ENCODE data around the gene KLHDC8A. TPM values are rescaled to one million over a fixed set of nuclear protein-coding genes. Genes with fewer than 3 reads are reported as not detected.
A peak's percentile ranks its signal among the peaks of the same experiment; 100 is the strongest.

Gene KLHDC8A
- total and polyA plus RNA-seq, 9 of the 15 experiments (the other 6 are each of a cell fraction or from before 2014, with no cell fraction given) = 0.01 to 0.54 (median 0.04) TPM; not detected in 6

DNA sequence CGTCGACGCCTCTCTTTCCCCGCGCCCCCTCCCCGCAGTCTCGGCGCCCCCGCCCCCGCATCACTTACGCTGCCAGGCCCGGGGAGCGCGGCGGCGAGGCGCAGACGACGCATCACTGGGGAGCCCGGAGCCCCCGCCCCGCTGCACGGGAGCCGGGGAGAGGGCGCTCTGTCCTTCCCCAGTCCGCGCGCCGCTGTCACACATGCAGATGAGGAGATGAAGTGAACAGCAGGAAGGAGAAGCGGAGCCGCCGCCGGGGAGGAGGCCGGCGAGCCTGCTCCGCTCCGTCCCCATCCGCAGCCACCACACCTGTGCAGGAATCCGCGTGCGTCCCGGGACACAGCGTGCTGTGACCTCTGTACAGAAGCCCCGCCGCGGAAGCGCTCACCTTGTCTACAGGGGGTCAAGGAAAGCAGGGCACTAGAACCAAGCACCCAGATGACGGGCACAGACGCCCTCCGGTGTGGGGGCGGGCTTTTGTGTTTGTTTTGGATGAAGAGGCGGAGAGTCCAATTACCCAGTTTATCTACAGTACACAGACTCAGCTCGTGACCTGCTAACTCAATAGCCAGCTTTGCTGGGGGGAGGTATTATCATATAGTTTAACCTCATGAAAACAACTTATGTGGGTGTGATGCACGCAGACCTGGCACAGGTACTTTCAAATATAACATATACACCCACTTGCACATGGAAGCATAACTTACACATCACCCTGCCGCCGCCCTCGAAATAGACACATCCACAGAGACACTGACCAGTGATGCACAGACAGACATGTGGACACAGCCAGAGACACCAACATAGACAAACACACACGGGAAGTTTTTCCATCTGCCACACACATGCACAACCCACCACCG, 12.4 kb downstream of the KLHDC8A start (continued):
- TF ChIP-seq CREB1 (IDR thresholded peaks at IDR 0.05) (no peak), CREB1 (CRISPR knock-in tag; IDR thresholded peaks at IDR 0.05) (peak; percentile 14; the same call in 1 of the 2 replicates), ZEB2 (IDR thresholded peaks at IDR 0.05) (peak; percentile 44; the same call in 1 of the 2 replicates), DPF2 (IDR thresholded peaks at IDR 0.05) (0 out of 2 replicates have a peak, but pooled peaks have one; percentile 19), LCOR (CRISPR knock-in tag; IDR thresholded peaks at IDR 0.05) (0 out of 2 replicates have a peak, but pooled peaks have one; percentile 39), EP300 (IDR thresholded peaks at IDR 0.05; ENCODE audit: low read length) (peak; percentile 67), ZNF785 (CRISPR knock-in tag; IDR thresholded peaks at IDR 0.05) (no peak), ZNF282 (CRISPR knock-in tag; IDR thresholded peaks at IDR 0.05) (0 out of 2 replicates have a peak, but pooled peaks have one; percentile 28), ARID1B (IDR thresholded peaks at IDR 0.05) (peak; percentile 79), HDGF (IDR thresholded peaks at IDR 0.05) (no peak), CXXC5 (CRISPR knock-in tag; IDR thresholded peaks at IDR 0.05) (peak; percentile 77), ZNF696 (CRISPR knock-in tag; conservative IDR thresholded peaks at IDR 0.05) (no peak), BHLHE40 (IDR thresholded peaks at IDR 0.05; ENCODE audit: low read length) (peak; percentile 89), RCOR1 (IDR thresholded peaks at IDR 0.05; ENCODE audit: borderline replicate concordance in 1 of 2, low read depth in 2 of 2, low read length in 2 of 2) (0 out of 4 replicates have a peak, but pooled peaks of 1 of the 2 experiments have one; percentile 7), TOE1 (IDR thresholded peaks at IDR 0.05; ENCODE audit: borderline replicate concordance) (0 out of 2 replicates have a peak, but pooled peaks have one; percentile 60), TOE1 (CRISPR knock-in tag; IDR thresholded peaks at IDR 0.05; ENCODE audit: borderline replicate concordance, low read depth) (no peak), ZBTB1 (CRISPR knock-in tag; IDR thresholded peaks at IDR 0.05; ENCODE audit: borderline replicate concordance, low read depth) (no peak), TCF3 (CRISPR knock-in tag; IDR thresholded peaks at IDR 0.05) (peak; percentile 86), TEAD4 (IDR thresholded peaks at IDR 0.05; ENCODE audit: low read length) (peak; percentile 72), TEAD4 (CRISPR knock-in tag; IDR thresholded peaks at IDR 0.05; ENCODE audit: borderline replicate concordance) (no peak)
- TF ChIP-seq, protein P1, sequence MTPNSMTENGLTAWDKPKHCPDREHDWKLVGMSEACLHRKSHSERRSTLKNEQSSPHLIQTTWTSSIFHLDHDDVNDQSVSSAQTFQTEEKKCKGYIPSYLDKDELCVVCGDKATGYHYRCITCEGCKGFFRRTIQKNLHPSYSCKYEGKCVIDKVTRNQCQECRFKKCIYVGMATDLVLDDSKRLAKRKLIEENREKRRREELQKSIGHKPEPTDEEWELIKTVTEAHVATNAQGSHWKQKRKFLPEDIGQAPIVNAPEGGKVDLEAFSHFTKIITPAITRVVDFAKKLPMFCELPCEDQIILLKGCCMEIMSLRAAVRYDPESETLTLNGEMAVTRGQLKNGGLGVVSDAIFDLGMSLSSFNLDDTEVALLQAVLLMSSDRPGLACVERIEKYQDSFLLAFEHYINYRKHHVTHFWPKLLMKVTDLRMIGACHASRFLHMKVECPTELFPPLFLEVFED (CRISPR knock-in tag; conservative IDR thresholded peaks at IDR 0.05) = no peak
- TF ChIP-seq, protein P2, sequence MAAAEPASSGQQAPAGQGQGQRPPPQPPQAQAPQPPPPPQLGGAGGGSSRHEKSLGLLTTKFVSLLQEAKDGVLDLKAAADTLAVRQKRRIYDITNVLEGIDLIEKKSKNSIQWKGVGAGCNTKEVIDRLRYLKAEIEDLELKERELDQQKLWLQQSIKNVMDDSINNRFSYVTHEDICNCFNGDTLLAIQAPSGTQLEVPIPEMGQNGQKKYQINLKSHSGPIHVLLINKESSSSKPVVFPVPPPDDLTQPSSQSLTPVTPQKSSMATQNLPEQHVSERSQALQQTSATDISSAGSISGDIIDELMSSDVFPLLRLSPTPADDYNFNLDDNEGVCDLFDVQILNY (CRISPR knock-in tag; IDR thresholded peaks at IDR 0.05) = 0 out of 2 replicates have a peak, but pooled peaks have one; percentile 58
- TF ChIP-seq, protein P3, sequence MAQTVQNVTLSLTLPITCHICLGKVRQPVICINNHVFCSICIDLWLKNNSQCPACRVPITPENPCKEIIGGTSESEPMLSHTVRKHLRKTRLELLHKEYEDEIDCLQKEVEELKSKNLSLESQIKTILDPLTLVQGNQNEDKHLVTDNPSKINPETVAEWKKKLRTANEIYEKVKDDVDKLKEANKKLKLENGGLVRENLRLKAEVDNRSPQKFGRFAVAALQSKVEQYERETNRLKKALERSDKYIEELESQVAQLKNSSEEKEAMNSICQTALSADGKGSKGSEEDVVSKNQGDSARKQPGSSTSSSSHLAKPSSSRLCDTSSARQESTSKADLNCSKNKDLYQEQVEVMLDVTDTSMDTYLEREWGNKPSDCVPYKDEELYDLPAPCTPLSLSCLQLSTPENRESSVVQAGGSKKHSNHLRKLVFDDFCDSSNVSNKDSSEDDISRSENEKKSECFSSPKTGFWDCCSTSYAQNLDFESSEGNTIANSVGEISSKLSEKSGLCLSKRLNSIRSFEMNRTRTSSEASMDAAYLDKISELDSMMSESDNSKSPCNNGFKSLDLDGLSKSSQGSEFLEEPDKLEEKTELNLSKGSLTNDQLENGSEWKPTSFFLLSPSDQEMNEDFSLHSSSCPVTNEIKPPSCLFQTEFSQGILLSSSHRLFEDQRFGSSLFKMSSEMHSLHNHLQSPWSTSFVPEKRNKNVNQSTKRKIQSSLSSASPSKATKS (CRISPR knock-in tag; IDR thresholded peaks at IDR 0.05) = no peak
- TF ChIP-seq, protein P4, sequence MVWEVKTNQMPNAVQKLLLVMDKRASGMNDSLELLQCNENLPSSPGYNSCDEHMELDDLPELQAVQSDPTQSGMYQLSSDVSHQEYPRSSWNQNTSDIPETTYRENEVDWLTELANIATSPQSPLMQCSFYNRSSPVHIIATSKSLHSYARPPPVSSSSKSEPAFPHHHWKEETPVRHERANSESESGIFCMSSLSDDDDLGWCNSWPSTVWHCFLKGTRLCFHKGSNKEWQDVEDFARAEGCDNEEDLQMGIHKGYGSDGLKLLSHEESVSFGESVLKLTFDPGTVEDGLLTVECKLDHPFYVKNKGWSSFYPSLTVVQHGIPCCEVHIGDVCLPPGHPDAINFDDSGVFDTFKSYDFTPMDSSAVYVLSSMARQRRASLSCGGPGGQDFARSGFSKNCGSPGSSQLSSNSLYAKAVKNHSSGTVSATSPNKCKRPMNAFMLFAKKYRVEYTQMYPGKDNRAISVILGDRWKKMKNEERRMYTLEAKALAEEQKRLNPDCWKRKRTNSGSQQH (CRISPR knock-in tag; IDR thresholded peaks at IDR 0.05) = no peak
